Effector memory CD4-positive, alpha-beta T cell (primary cell): ENCODE results near the gene TMUB2.
A peak's percentile ranks its signal among the peaks of the same experiment; 100 is the strongest.

Source experiments
- DNase-seq, 3 donors: peaks; one replicate each; pipeline ENCODE4 v3.0.0-alpha.2; 2020
- H3K27ac ChIP-seq: 2 replicates; pipeline ENCODE4 v1.7.0; 2013; ENCODE audit warnings: mild to moderate bottlenecking, low read length, moderate library complexity; ENCODE audit not compliant: insufficient read depth, poor library complexity, severe bottlenecking
- H3K27me3 ChIP-seq: replicated peaks from 2 replicates; pipeline ENCODE4 v1.7.0; 2013; ENCODE audit warnings: mild to moderate bottlenecking, low read length; ENCODE audit not compliant: insufficient read depth, control insufficient read depth, poor library complexity, severe bottlenecking
- H3K36me3 ChIP-seq: 2 replicates; pipeline ENCODE4 v1.7.0; 2013; ENCODE audit warnings: mild to moderate bottlenecking, low read length, moderate library complexity; ENCODE audit not compliant: control insufficient read depth, insufficient read depth
- H3K4me1 ChIP-seq: 2 replicates; pipeline ENCODE4 v1.7.0; 2013; ENCODE audit warnings: low read length, mild to moderate bottlenecking; ENCODE audit not compliant: control insufficient read depth, insufficient read depth, poor library complexity, severe bottlenecking
- H3K4me3 ChIP-seq: 2 replicates; pipeline ENCODE4 v1.7.0; 2013; ENCODE audit warnings: low read length, low read depth, mild to moderate bottlenecking; ENCODE audit not compliant: insufficient read depth, poor library complexity, severe bottlenecking
- H3K9me3 ChIP-seq: 2 replicates; pipeline ENCODE4 v1.7.0; 2013; ENCODE audit warnings: mild to moderate bottlenecking, low read length, moderate library complexity; ENCODE audit not compliant: control insufficient read depth

TMUB2 gene

DNA sequence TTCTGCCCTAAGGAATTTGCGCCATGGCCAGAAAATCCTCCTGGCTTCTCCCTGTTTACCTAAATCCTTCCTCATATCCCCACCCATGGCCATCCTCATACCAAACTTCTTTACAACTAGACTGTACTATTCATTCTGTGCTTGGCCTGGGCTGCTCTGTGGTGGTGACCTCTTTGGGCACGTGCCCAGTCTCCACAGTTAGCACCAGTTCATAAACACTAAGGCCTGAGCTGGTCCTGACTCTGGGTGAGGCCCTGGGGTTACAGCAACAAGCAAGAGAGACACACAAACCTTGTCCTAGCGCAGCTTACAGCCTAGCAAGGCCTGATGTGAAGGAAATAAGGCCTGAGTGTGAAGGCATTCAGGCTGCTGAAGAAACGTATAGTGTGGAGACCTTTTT, 16.0 kb downstream of the TMUB2 start:
- H3K27ac ChIP-seq, result no peak overlapping the region
- no peak for DNase-seq
- no peak overlapping the region for H3K4me3 ChIP-seq
- H3K27me3 ChIP-seq, result no peaks in the 10 kb centered on the region
- peaks cover 14% of the 10 kb centered on the region for H3K36me3 ChIP-seq
- peaks cover 9% of the 10 kb centered on the region for H3K4me1 ChIP-seq
- no peaks in the 10 kb centered on the region for H3K9me3 ChIP-seq

DNA sequence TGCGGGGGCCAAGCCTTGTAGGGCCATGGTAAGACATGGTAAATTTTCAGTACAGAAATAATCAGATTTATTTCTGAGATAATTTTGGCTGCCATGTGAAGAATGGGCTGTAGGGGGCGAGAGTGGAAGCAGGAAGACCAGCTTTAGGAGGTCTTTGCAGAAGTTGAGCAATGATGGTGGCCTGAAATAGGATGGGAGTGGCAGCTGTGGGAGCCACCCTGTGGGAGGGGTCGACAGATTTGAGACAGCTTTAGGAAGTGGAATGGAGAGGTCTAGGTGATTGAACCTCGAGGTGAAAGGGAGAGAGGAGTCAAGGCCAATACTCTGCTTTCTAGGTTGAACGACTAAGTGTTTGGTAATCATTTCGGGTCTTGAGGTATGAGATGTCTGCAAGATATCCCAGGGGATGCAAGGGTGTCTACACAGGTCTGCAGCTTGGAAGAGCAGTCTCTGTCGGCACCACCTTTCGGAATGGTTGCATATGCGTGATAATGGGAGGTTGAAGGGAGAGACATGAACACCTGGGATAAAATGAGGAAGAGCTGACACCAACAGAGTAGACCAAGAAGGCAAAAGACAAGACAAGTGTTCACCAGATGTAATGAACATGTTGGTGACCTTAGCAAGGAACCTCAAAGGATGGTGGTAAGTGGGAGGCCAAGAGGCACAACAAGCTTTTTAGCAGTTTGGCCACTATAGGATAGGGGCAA, 17.1 kb downstream of the TMUB2 start:
- H3K4me1 ChIP-seq, result peaks cover 2% of the 10 kb centered on the region
- H3K4me3 ChIP-seq, result no peak overlapping the region
- no peaks in the 10 kb centered on the region for H3K9me3 ChIP-seq
- no peak overlapping the region for H3K27ac ChIP-seq
- peaks cover 25% of the 10 kb centered on the region for H3K36me3 ChIP-seq
- no peak for DNase-seq
- H3K27me3 ChIP-seq, result no peaks in the 10 kb centered on the region

DNA sequence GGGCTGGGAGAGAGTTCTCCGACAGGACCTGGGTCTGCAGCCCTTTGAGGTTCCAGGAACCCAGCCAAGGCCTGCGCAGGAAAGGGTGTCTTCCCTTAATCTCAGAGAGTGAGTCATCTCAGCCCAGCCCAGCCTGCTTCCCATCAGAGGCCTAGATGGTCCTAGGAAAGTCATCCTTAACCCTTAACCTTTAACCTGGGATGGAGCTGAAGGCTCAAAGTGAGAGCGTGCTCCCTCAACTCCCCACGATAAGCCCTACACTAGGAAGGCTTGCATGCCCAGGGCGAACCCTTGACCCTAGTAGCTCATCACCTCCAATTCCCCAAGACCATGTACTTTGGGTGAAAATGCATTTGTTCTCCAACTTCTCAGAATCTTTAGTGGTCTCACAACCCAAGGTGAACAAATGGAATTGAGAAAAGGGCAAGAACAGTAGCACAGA, 17.7 kb downstream of the TMUB2 start:
- H3K4me3 ChIP-seq, result no peak overlapping the region
- H3K9me3 ChIP-seq, result no peaks in the 10 kb centered on the region
- H3K36me3 ChIP-seq, result peaks cover 31% of the 10 kb centered on the region
- peaks cover 2% of the 10 kb centered on the region for H3K4me1 ChIP-seq
- no peak for DNase-seq
- no peaks in the 10 kb centered on the region for H3K27me3 ChIP-seq
- no peak overlapping the region for H3K27ac ChIP-seq

DNA sequence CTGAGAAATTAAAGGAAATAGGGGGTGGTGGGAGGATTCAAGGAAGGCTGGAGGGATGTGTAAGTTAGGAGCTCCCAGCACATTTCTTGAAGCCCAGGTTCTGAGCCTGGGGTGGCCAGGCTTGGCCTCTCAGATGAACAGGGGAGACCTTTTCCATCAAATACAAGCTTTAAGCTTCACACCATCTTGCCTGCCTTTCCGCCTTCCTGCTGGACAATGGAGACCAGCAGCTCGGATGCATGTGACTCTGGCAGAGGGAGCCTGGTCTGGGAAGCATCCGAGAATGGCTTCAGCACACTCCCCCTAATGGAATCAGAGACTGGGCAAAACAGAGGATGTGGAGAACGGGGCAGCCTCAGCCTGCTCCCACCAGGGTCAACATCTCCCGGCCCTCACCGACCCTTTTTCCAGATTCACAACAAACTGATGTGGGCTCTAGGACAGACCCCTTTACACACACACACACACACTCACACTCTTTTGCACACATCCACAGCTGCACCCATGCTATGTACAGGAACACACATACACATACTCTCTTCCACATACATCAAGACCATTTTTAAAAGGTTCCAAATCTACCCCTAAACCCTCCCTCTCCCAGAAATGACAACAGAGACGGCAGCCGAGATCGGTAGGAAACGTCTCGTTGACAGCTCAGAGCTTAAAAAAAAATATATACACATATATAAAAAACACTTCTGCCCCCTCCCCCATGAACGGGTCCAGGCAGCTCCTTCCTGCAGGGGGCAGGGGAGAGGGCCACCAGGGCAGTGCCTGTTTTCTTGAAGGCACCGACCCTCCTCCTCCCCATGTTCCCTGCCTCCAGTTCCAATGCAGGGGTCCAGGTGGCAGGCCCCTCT, 19.4 kb downstream of the TMUB2 start:
- DNase-seq, result no peak
- Histone ChIP-seq H3K4me3 (no peak overlapping the region), H3K36me3 (peaks cover 41% of the 10 kb centered on the region), H3K4me1 (peaks cover 15% of the 10 kb centered on the region), H3K27me3 (no peaks in the 10 kb centered on the region), H3K9me3 (no peaks in the 10 kb centered on the region), H3K27ac (no peak overlapping the region)

DNA sequence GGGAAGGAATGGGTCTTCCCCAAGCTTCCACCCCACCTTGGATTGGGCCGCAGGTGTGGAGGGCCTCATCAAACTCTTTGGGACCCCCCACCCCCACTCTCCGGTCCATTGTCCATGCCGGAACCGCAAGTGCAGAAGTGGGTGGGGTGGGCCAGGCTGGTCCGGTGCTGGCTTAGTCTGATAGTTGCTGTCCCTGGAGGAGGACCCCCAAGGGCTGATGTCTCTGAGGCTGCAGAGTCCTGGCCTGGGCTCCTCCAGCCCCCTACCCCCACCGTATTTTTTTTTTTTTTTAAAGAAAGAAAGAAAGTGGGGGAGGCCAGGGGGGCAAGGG, 20.0 kb downstream of the TMUB2 start:
- Histone ChIP-seq H3K27me3 (no peaks in the 10 kb centered on the region), H3K4me3 (no peak overlapping the region), H3K9me3 (no peaks in the 10 kb centered on the region), H3K27ac (no peak overlapping the region), H3K36me3 (peaks cover 47% of the 10 kb centered on the region), H3K4me1 (peaks cover 16% of the 10 kb centered on the region)
- DNase-seq, result no peak

DNA sequence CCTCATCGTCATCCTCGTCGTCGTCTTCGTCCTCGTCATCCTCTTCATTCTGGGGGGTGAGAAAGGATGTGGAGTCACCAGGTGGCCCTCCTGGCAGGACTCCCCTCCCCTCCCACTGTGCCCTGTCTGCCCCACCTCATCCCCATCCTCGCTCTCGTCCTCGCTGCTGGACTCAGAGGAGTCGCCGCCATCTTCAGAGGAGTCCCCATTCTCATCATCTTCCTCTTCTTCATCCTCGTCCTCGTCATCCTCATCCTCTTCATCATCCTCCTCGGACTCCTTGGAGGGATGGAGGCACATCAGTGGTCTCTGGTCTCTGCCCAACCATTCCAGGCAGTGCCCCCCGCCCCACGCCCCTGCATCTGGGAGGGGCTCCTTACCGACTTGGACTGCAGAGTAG, 20.5 kb downstream of the TMUB2 start:
- Histone ChIP-seq H3K36me3 (peaks cover 52% of the 10 kb centered on the region), H3K4me1 (peaks cover 16% of the 10 kb centered on the region)

DNA sequence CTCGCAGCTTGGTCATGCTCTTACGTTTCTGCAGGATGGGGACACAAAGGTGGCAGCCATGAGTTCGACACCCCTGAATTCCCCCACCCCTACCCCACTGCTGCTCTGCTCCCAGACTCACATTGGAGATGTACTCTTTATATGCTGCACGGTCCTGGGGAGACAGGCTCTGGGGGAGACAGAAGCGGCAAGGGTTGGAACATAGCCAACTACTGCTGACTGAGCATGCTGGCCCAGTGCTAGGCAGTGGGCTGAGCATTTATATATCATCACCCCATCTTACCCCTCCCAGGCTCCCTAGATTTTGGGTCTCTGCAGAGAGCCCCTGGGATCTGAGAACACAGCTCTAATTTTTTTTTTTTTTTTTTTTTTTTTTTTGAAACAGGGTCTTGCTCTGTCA, 21.0 kb downstream of the TMUB2 start:
- Histone ChIP-seq H3K4me3 (no peak overlapping the region), H3K27ac (no peak overlapping the region), H3K4me1 (peaks cover 16% of the 10 kb centered on the region), H3K9me3 (no peaks in the 10 kb centered on the region), H3K27me3 (no peaks in the 10 kb centered on the region), H3K36me3 (peaks cover 52% of the 10 kb centered on the region)
- DNase-seq, result no peak

More for the DNA sequence above, 20.5 kb downstream of the TMUB2 start:
- no peak overlapping the region for H3K27ac ChIP-seq
- H3K4me3 ChIP-seq, result no peak overlapping the region
- no peak for DNase-seq
- no peaks in the 10 kb centered on the region for H3K27me3 ChIP-seq
- no peaks in the 10 kb centered on the region for H3K9me3 ChIP-seq

DNA sequence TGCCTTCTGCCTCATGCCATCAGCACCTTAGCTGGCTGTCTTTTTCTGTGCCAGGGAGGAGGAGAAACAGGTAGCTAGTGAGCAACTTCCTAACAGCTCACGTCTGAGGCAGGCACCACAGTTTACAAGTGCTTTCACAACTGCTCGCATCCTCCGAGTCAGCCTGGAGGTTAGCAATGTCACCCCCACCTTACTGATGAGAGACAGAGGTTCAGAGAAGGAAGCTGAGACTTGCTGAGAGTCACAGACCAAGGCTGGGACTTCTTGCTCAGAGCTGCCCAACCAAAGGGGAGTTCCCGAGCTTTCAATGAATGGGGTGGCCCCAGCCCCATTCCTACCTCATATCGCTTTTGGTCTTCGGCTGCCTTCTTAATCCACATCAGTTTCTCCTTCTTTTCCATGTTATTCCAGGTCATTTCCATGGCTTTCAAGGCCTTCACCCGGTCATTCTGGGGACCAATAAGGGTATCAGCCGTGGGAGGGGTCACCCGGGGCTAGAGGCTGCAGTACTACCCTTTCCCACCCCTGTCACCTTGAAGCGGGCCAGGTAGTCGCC, 23.1 kb downstream of the TMUB2 start:
- Histone ChIP-seq H3K4me3 (no peak overlapping the region), H3K27ac (peak overlapping the region; percentile 70), H3K36me3 (peaks cover 71% of the 10 kb centered on the region), H3K4me1 (peaks cover 21% of the 10 kb centered on the region), H3K9me3 (no peaks in the 10 kb centered on the region), H3K27me3 (no peaks in the 10 kb centered on the region)
- no peak for DNase-seq

DNA sequence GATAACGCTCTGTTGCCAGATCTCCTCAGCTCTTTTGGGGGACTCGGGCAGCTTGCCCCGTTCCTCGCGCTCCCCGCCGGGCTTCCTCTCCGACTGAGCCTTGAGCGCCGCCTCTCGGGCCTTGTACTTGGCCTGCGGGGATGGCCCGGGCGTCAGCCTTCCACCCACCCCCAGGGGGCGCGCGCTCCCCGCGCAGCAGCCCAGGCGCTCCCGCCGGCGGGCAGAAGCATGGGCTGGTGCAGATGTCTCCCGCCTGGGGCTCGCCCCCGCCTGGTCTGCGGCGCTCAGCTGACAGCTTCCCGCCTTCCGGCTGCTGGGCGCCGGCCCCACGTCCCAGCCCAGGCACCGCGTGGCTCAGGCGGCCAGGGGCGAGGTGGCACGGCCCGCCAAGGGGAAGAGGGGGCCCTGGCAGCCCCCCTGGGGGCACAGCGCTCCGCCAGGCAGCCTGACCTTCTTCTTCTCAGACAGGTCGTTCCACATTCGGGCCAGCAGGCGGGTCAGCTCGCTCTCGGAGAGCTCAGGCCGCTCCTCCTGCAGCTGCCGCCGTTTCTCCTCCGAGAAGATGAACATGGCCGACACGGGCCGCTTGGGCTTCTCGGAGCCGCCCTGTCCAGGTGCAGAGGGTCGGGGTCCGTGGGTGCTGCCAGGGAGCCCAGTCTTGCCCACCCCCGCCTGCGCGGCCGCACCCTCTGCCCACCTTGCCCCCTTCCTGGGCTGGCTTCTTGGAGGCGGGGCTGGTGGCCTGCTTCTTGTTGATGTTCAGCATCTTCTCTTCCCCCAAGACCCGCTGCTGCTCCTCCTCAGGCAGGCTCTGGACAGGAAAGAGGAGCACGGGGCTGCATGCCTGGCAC, 23.8 kb downstream of the TMUB2 start:
- DNase-seq, result peak; percentile 82 to 85 (median 84)
- H3K4me1 ChIP-seq, result peaks cover 28% of the 10 kb centered on the region
- H3K9me3 ChIP-seq, result no peaks in the 10 kb centered on the region
- H3K36me3 ChIP-seq, result peaks cover 78% of the 10 kb centered on the region
- H3K27me3 ChIP-seq, result no peaks in the 10 kb centered on the region
- no peak overlapping the region for H3K4me3 ChIP-seq
- peak overlapping the region; percentile 70 for H3K27ac ChIP-seq
